ENCODE results near the gene DOCK1. TPM values are rescaled to one million over a fixed set of nuclear protein-coding genes. Genes with fewer than 3 reads are reported as not detected.

DOCK1 gene
- total and polyA plus RNA-seq, 4 donors: 10.9 to 82.6 (median 43.3) TPM

GRCh38 chr10:127018298-127018650 is 113.0 kb downstream of the DOCK1 start:
- H3K4me1 ChIP-seq (ENCODE audit: control insufficient read depth in 1 of 2, insufficient read depth in 2 of 2, low read length in 2 of 2): no peaks in the 10 kb centered on the region
- H3K27ac ChIP-seq (ENCODE audit: low read depth in 1 of 2, low read length in 2 of 2): no peak overlapping the region
- no peaks in the 10 kb centered on the region for H3K9me3 ChIP-seq (ENCODE audit: control insufficient read depth, low read length)
- 96% methylated on average over 4 of the region's 4 CpGs for WGBS, 2 donors
- no peaks in the 10 kb centered on the region for H3K27me3 ChIP-seq (ENCODE audit: control insufficient read depth in 1 of 2, insufficient read depth in 2 of 2, low read length in 1 of 2)
- no peak overlapping the region for H3K4me3 ChIP-seq (ENCODE audit: low read length in 2 of 2)
- ATAC-seq (ENCODE audit: low FRiP score) (no peak), DNase-seq (no peak)
- peaks cover 0 to 3% of the 10 kb centered on the region in 2 donors for H3K36me3 ChIP-seq (ENCODE audit: control insufficient read depth in 1 of 2, insufficient read depth in 2 of 2, low read length in 1 of 2)
- intact Hi-C loops (cut with DNase I): no loop called here

- intact Hi-C loops (cut with DNase I): no loop called here
- Histone ChIP-seq H3K9me3 (ENCODE audit: control insufficient read depth, low read length) (no peaks in the 10 kb centered on the region), H3K4me1 (ENCODE audit: control insufficient read depth in 1 of 2, insufficient read depth in 2 of 2, low read length in 2 of 2) (no peaks in the 10 kb centered on the region), H3K27ac (ENCODE audit: low read depth in 1 of 2, low read length in 2 of 2) (no peak overlapping the region), H3K4me3 (ENCODE audit: low read length in 2 of 2) (no peak overlapping the region), H3K27me3 (ENCODE audit: control insufficient read depth in 1 of 2, insufficient read depth in 2 of 2, low read length in 1 of 2) (no peaks in the 10 kb centered on the region), H3K36me3 (ENCODE audit: control insufficient read depth in 1 of 2, insufficient read depth in 2 of 2, low read length in 1 of 2) (peaks cover 0 to 3% of the 10 kb centered on the region in 2 donors)
- WGBS, 2 donors: 95 to 98% methylated on average over 8 of the region's 8 CpGs
- ATAC-seq (ENCODE audit: low FRiP score): no peak
- no peak for DNase-seq
These were observed 113.5 kb downstream of the DOCK1 start for GRCh38 chr10:127018766-127019165.

GRCh38 chr10:127020260-127020659 is 115.0 kb downstream of the DOCK1 start:
- H3K27me3 ChIP-seq (ENCODE audit: control insufficient read depth in 1 of 2, insufficient read depth in 2 of 2, low read length in 1 of 2): no peaks in the 10 kb centered on the region
- peaks cover 0 to 3% of the 10 kb centered on the region in 2 donors for H3K36me3 ChIP-seq (ENCODE audit: control insufficient read depth in 1 of 2, insufficient read depth in 2 of 2, low read length in 1 of 2)
- DNase-seq (no peak), ATAC-seq (ENCODE audit: low FRiP score) (no peak)
- WGBS, 2 donors: 92 to 94% methylated on average over 3 of the region's 3 CpGs
- no peaks in the 10 kb centered on the region for H3K4me1 ChIP-seq (ENCODE audit: control insufficient read depth in 1 of 2, insufficient read depth in 2 of 2, low read length in 2 of 2)
- no peaks in the 10 kb centered on the region for H3K9me3 ChIP-seq (ENCODE audit: control insufficient read depth, low read length)
- intact Hi-C loops (cut with DNase I): no loop called here
- no peak overlapping the region for H3K27ac ChIP-seq (ENCODE audit: low read depth in 1 of 2, low read length in 2 of 2)
- H3K4me3 ChIP-seq (ENCODE audit: low read length in 2 of 2): no peak overlapping the region

- intact Hi-C loops (cut with DNase I): no loop called here
- H3K4me1 ChIP-seq (ENCODE audit: control insufficient read depth in 1 of 2, insufficient read depth in 2 of 2, low read length in 2 of 2): no peaks in the 10 kb centered on the region
- no peak overlapping the region for H3K27ac ChIP-seq (ENCODE audit: low read depth in 1 of 2, low read length in 2 of 2)
- no peaks in the 10 kb centered on the region for H3K9me3 ChIP-seq (ENCODE audit: control insufficient read depth, low read length)
- no peaks in the 10 kb centered on the region for H3K27me3 ChIP-seq (ENCODE audit: control insufficient read depth in 1 of 2, insufficient read depth in 2 of 2, low read length in 1 of 2)
- no peak for DNase-seq
- 87 to 91% methylated on average over 6 of the region's 6 CpGs for WGBS, 2 donors
- no peak overlapping the region for H3K4me3 ChIP-seq (ENCODE audit: low read length in 2 of 2)
- no peak for ATAC-seq (ENCODE audit: low FRiP score)
- peaks cover 5 to 6% of the 10 kb centered on the region in 2 donors for H3K36me3 ChIP-seq (ENCODE audit: control insufficient read depth in 1 of 2, insufficient read depth in 2 of 2, low read length in 1 of 2)
These were observed 116.6 kb downstream of the DOCK1 start for GRCh38 chr10:127021801-127022200.

- DNase-seq (no peak), ATAC-seq (ENCODE audit: low FRiP score) (peak; percentile 46)
- Histone ChIP-seq H3K4me3 (ENCODE audit: low read length in 2 of 2) (no peak overlapping the region), H3K9me3 (ENCODE audit: control insufficient read depth, low read length) (no peaks in the 10 kb centered on the region), H3K36me3 (ENCODE audit: control insufficient read depth in 1 of 2, insufficient read depth in 2 of 2, low read length in 1 of 2) (peaks cover 5 to 6% of the 10 kb centered on the region in 2 donors), H3K27me3 (ENCODE audit: control insufficient read depth in 1 of 2, insufficient read depth in 2 of 2, low read length in 1 of 2) (no peaks in the 10 kb centered on the region), H3K27ac (ENCODE audit: low read depth in 1 of 2, low read length in 2 of 2) (no peak overlapping the region), H3K4me1 (ENCODE audit: control insufficient read depth in 1 of 2, insufficient read depth in 2 of 2, low read length in 2 of 2) (no peaks in the 10 kb centered on the region)
- 89 to 93% methylated on average over 13 of the region's 13 CpGs for WGBS, 2 donors
- intact Hi-C loops (cut with DNase I): no loop called here
These were observed 119.6 kb downstream of the DOCK1 start for GRCh38 chr10:127024685-127025435.

DNA sequence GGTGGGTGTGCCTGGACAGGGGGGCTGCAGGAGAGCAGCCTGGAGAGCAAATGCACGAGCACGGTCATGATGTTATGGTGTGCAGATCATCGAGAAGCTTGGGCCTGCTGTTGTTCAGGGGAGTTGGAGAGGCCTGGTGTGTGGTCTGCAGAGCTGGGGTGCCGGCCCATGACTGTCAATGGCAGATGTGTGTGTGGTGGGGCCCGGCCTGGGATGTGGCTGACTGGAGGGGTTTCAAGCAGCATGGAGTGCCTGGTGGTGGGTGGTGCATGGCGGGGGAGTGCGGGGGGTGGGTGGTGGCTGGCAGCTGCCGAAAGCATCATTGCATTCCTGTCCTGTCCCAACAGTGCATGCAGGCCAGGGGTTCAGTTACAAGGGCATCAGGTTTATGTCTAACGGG is 122.6 kb downstream of the DOCK1 start:
- no peak for DNase-seq
- Histone ChIP-seq H3K36me3 (ENCODE audit: control insufficient read depth in 1 of 2, insufficient read depth in 2 of 2, low read length in 1 of 2) (peaks cover 6 to 11% of the 10 kb centered on the region in 2 donors), H3K27me3 (ENCODE audit: control insufficient read depth in 1 of 2, insufficient read depth in 2 of 2, low read length in 1 of 2) (no peaks in the 10 kb centered on the region), H3K4me1 (ENCODE audit: control insufficient read depth in 1 of 2, insufficient read depth in 2 of 2, low read length in 2 of 2) (no peaks in the 10 kb centered on the region), H3K4me3 (ENCODE audit: low read length in 2 of 2) (no peak overlapping the region), H3K9me3 (ENCODE audit: control insufficient read depth, low read length) (no peaks in the 10 kb centered on the region), H3K27ac (ENCODE audit: low read depth in 1 of 2, low read length in 2 of 2) (no peak overlapping the region)
- intact Hi-C loops (cut with DNase I): no loop called here
- ATAC-seq (ENCODE audit: low FRiP score): no peak
- WGBS, 2 donors: 94 to 97% methylated on average over 9 of the region's 9 CpGs

- H3K4me3 ChIP-seq (ENCODE audit: low read length in 2 of 2): no peak overlapping the region
- no peak for DNase-seq
- H3K27me3 ChIP-seq (ENCODE audit: control insufficient read depth in 1 of 2, insufficient read depth in 2 of 2, low read length in 1 of 2): no peaks in the 10 kb centered on the region
- intact Hi-C loops (cut with DNase I): no loop called here
- H3K27ac ChIP-seq (ENCODE audit: low read depth in 1 of 2, low read length in 2 of 2): no peak overlapping the region
- 94 to 95% methylated on average over 8 of the region's 8 CpGs for WGBS, 2 donors
- H3K4me1 ChIP-seq (ENCODE audit: control insufficient read depth in 1 of 2, insufficient read depth in 2 of 2, low read length in 2 of 2): no peaks in the 10 kb centered on the region
- ATAC-seq (ENCODE audit: low FRiP score): no peak
- H3K36me3 ChIP-seq (ENCODE audit: control insufficient read depth in 1 of 2, insufficient read depth in 2 of 2, low read length in 1 of 2): peaks cover 12% of the 10 kb centered on the region in 2 donors
- no peaks in the 10 kb centered on the region for H3K9me3 ChIP-seq (ENCODE audit: control insufficient read depth, low read length)
These were observed 123.3 kb downstream of the DOCK1 start for GRCh38 chr10:127028556-127028955.

GRCh38 chr10:127029061-127029460 is 123.8 kb downstream of the DOCK1 start:
- Histone ChIP-seq H3K27me3 (ENCODE audit: control insufficient read depth in 1 of 2, insufficient read depth in 2 of 2, low read length in 1 of 2) (no peaks in the 10 kb centered on the region), H3K4me1 (ENCODE audit: control insufficient read depth in 1 of 2, insufficient read depth in 2 of 2, low read length in 2 of 2) (no peaks in the 10 kb centered on the region), H3K27ac (ENCODE audit: low read depth in 1 of 2, low read length in 2 of 2) (no peak overlapping the region), H3K4me3 (ENCODE audit: low read length in 2 of 2) (no peak overlapping the region), H3K36me3 (ENCODE audit: control insufficient read depth in 1 of 2, insufficient read depth in 2 of 2, low read length in 1 of 2) (peaks cover 12 to 14% of the 10 kb centered on the region in 2 donors), H3K9me3 (ENCODE audit: control insufficient read depth, low read length) (no peaks in the 10 kb centered on the region)
- WGBS, 2 donors: 96 to 98% methylated on average over 8 of the region's 8 CpGs
- DNase-seq (no peak), ATAC-seq (ENCODE audit: low FRiP score) (no peak)
- intact Hi-C loops (cut with DNase I): no loop called here

DNA sequence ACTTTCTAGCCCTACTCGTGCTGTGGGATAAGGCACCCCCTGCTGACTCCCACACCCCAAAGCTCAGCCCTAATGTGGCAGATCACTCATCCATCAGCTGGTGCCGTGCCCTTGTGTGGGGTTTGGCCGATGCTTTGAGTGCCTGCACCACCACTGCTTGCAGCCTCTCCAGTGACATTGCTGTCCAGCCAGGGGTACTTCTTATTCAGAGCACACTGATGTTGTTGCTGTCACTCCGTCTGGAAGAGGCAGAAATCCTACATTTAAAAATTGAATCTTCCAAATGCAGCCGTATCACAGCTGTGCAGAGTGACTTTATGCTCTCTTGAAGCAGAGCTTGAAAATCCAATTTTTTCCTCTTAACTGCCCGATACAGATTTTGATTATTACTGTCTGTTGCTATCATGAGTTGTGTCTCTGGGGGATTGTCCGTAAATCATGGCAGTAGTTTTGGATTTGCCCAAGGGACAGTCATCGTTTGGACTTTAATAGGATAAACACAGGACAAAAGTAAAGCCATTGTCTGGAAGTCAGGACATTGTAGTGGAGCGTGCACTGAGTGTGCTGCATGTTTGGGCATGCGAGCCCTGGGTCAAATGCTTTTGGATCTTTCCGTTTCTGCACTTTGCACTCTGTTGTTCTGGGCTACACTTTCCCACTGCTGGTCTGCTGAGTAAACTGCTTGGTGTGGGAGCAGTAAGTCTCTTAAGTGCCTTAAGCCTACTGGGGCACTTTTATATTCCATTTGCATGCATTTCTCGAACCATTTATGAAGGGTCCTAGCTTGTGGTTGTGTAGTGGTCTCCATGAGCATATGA is 128.2 kb downstream of the DOCK1 start:
- WGBS, 2 donors: 79 to 82% methylated on average over 12 of the region's 12 CpGs
- Histone ChIP-seq H3K4me3 (ENCODE audit: low read length in 2 of 2) (no peak overlapping the region), H3K4me1 (ENCODE audit: control insufficient read depth in 1 of 2, insufficient read depth in 2 of 2, low read length in 2 of 2) (no peaks in the 10 kb centered on the region), H3K36me3 (ENCODE audit: control insufficient read depth in 1 of 2, insufficient read depth in 2 of 2, low read length in 1 of 2) (peaks cover 6 to 17% of the 10 kb centered on the region in 2 donors), H3K27me3 (ENCODE audit: control insufficient read depth in 1 of 2, insufficient read depth in 2 of 2, low read length in 1 of 2) (no peaks in the 10 kb centered on the region), H3K27ac (ENCODE audit: low read depth in 1 of 2, low read length in 2 of 2) (no peak overlapping the region), H3K9me3 (ENCODE audit: control insufficient read depth, low read length) (no peaks in the 10 kb centered on the region)
- no peak for ATAC-seq (ENCODE audit: low FRiP score)
- intact Hi-C loops (cut with DNase I): no loop called here
- DNase-seq: no peak
